Fibroblast of lung (primary cell): Measurements from ENCODE around the gene GLG1. TPM values are rescaled to one million over a fixed set of nuclear protein-coding genes. Genes with fewer than 3 reads are reported as not detected.

Experiments
- DNase-seq, 2 donors: peaks; one replicate each; pipeline versions ENCODE4 v3.0.0 to v3.0.0-alpha.2; 2010; ENCODE audit warnings: low read depth in 2 of 2
- H2AFZ ChIP-seq: 2 replicates; pipeline ENCODE4 v1.5.1; 2012; ENCODE audit warnings: low read length, control low read depth, inconsistent platforms
- H3K27ac ChIP-seq: 2 replicates; pipeline ENCODE4 v1.5.1; 2011; ENCODE audit warnings: low read length, control low read depth; ENCODE audit not compliant: insufficient read depth
- H3K27me3 ChIP-seq: 2 replicates; pipeline ENCODE4 v1.5.1; 2011; ENCODE audit warnings: mild to moderate bottlenecking, low read length; ENCODE audit not compliant: control insufficient read depth, insufficient read depth
- H3K36me3 ChIP-seq: 2 replicates; pipeline ENCODE4 v1.5.1; 2011; ENCODE audit warnings: low read length; ENCODE audit not compliant: control insufficient read depth, insufficient read depth
- H3K4me1 ChIP-seq: 2 replicates; pipeline ENCODE4 v1.5.1; 2011; ENCODE audit warnings: low read length; ENCODE audit not compliant: control insufficient read depth, insufficient read depth; ENCODE audit errors: extremely low read depth
- H3K4me2 ChIP-seq: 2 replicates; pipeline ENCODE4 v1.5.1; 2011; ENCODE audit warnings: low read length, control low read depth; ENCODE audit not compliant: insufficient read depth; ENCODE audit errors: extremely low read depth
- H3K4me3 ChIP-seq, 4 experiments: fragments of 200-600 bp in 1 of 4; sonication (generic) in 1 of 4; replicated peaks in 1 of 4; 2 replicates each; pipeline ENCODE4 v1.5.1; 2011 to 2016; ENCODE audit warnings: low read length in 4 of 4, low read depth in 3 of 4, mild to moderate bottlenecking in 3 of 4, control low read depth in 2 of 4, inconsistent platforms in 1 of 4, mixed read lengths in 1 of 4; ENCODE audit not compliant: insufficient read depth in 1 of 4; ENCODE audit errors: control extremely low read depth in 1 of 4
- H3K79me2 ChIP-seq: 2 replicates; pipeline ENCODE4 v1.5.1; 2012; ENCODE audit warnings: mild to moderate bottlenecking, low read length, inconsistent platforms; ENCODE audit not compliant: control insufficient read depth, insufficient read depth
- H3K9ac ChIP-seq: 2 replicates; pipeline ENCODE4 v1.5.1; 2011; ENCODE audit warnings: mild to moderate bottlenecking, low read length, control low read depth; ENCODE audit not compliant: insufficient read depth
- H3K9me3 ChIP-seq: 2 replicates; pipeline ENCODE4 v1.5.1; 2012; ENCODE audit warnings: low read depth, low read length; ENCODE audit not compliant: control insufficient read depth, insufficient read depth
- H4K20me1 ChIP-seq: 2 replicates; pipeline ENCODE4 v1.5.1; 2011; ENCODE audit warnings: low read length; ENCODE audit not compliant: control insufficient read depth, insufficient read depth; ENCODE audit errors: extremely low read depth
- EZH2 ChIP-seq: IDR thresholded peaks from 2 replicates; pipeline ENCODE4 v1.5.1; 2012; ENCODE audit warnings: low read length, control low read depth, mild to moderate bottlenecking; ENCODE audit errors: missing control alignments
- polyA plus RNA-seq, 2 donors: library from polyadenylated mRNA; depleted of rRNA in 1 of 2; stranded (reverse) in 1 of 2; unstranded in 1 of 2; fragments of >200 nt; gene quantifications; 2 replicates each; pipeline ENCODE4 v1.2.1, GENCODE V29; 2011 to 2012; ENCODE audit warnings: missing spikeins in 1 of 2
- total RNA-seq: library from RNA; depleted of rRNA; stranded (reverse); fragments of >200 nt; gene quantifications from 2 replicates; pipeline ENCODE4 v1.2.1, GENCODE V29; 2014
- TF ChIP-seq, protein P1 (sequence below), 2 donors: IDR thresholded peaks in 1 of 2; conservative IDR thresholded peaks in 1 of 2; 1 replicate in 1 of 2; 2 replicates in 1 of 2; pipeline ENCODE4 v1.5.1; 2011 to 2012; ENCODE audit warnings: low read length in 2 of 2, control low read depth in 1 of 2, inconsistent platforms in 1 of 2, low read depth in 1 of 2, mild to moderate bottlenecking in 1 of 2

Gene GLG1
- total and polyA plus RNA-seq, 2 donors (not counting 1 experiment from before 2014, with no cell fraction given), result 138 to 150 TPM

DNA sequence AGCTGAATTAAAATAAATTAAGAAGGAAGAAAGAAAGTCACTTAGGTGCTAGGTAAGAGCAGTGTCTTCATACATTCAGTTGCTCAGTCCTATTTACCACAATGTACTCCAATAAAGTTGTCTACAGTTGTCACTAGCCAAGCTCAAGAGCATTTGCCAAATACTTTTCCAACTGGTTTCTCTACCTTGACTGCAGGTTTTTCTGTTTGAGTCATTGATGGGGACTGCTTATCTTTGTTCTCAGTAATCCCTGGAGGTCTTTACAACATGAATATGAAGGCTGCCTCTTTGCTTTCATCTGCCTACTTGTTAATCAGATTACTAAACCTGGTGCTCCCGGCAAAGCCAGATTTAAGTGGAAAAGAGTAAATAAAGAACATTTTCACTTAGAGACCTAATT lies 121.0 kb downstream of the GLG1 start:
- H3K9ac ChIP-seq, result no peak overlapping the region
- H3K27me3 ChIP-seq, result no peaks in the 10 kb centered on the region
- H3K9me3 ChIP-seq, result no peaks in the 10 kb centered on the region
- no peaks in the 10 kb centered on the region for H3K4me1 ChIP-seq
- no peak overlapping the region for H3K4me3 ChIP-seq
- no peak for DNase-seq
- no peak overlapping the region for H3K27ac ChIP-seq
- TF ChIP-seq, protein P1, sequence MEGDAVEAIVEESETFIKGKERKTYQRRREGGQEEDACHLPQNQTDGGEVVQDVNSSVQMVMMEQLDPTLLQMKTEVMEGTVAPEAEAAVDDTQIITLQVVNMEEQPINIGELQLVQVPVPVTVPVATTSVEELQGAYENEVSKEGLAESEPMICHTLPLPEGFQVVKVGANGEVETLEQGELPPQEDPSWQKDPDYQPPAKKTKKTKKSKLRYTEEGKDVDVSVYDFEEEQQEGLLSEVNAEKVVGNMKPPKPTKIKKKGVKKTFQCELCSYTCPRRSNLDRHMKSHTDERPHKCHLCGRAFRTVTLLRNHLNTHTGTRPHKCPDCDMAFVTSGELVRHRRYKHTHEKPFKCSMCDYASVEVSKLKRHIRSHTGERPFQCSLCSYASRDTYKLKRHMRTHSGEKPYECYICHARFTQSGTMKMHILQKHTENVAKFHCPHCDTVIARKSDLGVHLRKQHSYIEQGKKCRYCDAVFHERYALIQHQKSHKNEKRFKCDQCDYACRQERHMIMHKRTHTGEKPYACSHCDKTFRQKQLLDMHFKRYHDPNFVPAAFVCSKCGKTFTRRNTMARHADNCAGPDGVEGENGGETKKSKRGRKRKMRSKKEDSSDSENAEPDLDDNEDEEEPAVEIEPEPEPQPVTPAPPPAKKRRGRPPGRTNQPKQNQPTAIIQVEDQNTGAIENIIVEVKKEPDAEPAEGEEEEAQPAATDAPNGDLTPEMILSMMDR (conservative IDR thresholded peaks at IDR 0.05 in 1 of 2, IDR thresholded peaks at IDR 0.05 in 1 of 2; ENCODE audit: low read depth in 1 of 2, low read length in 2 of 2), result no peak
- TF ChIP-seq EZH2, result no peak
- H3K4me2 ChIP-seq, result no peak overlapping the region
- H2AFZ ChIP-seq, result no peak overlapping the region
- no peaks in the 10 kb centered on the region for H3K79me2 ChIP-seq
- no peaks in the 10 kb centered on the region for H4K20me1 ChIP-seq
- H3K36me3 ChIP-seq, result peaks cover 2% of the 10 kb centered on the region

DNA sequence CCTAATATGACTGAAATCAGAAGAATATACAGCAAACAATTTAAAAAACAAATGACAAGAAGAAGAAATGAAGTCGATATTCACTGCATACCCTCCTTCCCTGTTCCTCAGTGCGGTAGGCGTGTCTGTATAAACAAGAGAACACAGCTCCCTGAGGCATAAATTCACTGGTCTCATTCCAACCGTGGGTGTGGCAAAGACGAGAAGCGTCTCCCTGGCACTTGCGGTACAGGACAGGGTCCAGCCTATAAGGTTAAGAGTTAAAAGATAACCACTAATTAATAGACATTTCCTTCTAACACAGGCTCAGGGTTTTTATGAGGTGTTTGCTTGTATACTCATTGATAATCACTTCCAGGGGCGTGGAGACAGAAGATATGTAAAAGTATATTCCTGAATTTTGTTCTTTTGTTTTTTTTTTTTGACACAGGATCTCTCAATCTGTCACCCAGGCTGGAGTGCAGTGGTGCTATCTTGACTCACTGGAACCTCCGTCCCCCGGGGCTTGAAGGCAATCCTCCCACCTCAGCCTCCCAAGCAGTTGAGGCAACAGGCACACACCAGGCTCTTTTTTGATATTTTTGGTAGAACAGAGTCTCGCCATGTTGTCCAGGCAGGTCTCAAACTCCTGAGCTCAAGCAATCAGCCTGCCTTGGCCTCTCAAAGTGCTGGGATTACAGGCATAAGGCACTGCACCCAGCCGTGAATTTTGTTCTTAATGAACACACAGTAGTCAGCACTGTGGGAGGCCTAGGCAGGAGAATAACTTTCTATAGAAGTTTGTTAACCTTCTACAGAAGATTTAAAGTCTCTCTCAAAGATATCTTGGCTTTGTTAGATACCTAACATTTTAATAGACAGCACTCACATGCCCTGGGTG lies 126.5 kb downstream of the GLG1 start:
- H2AFZ ChIP-seq, result no peak overlapping the region
- peaks cover 3% of the 10 kb centered on the region for H3K4me1 ChIP-seq
- no peak overlapping the region for H3K27ac ChIP-seq
- H3K27me3 ChIP-seq, result no peaks in the 10 kb centered on the region
- DNase-seq, result peak; percentile 34 to 50
- H3K9ac ChIP-seq, result no peak overlapping the region
- no peak overlapping the region for H3K4me3 ChIP-seq
- TF ChIP-seq EZH2, result no peak
- TF ChIP-seq, protein P1 (conservative IDR thresholded peaks at IDR 0.05 in 1 of 2, IDR thresholded peaks at IDR 0.05 in 1 of 2; ENCODE audit: low read depth in 1 of 2, low read length in 2 of 2), result no peak
- no peaks in the 10 kb centered on the region for H3K9me3 ChIP-seq
- no peak overlapping the region for H3K4me2 ChIP-seq
- peaks cover 1% of the 10 kb centered on the region for H3K36me3 ChIP-seq
- H3K79me2 ChIP-seq, result no peaks in the 10 kb centered on the region
- H4K20me1 ChIP-seq, result no peaks in the 10 kb centered on the region

DNA sequence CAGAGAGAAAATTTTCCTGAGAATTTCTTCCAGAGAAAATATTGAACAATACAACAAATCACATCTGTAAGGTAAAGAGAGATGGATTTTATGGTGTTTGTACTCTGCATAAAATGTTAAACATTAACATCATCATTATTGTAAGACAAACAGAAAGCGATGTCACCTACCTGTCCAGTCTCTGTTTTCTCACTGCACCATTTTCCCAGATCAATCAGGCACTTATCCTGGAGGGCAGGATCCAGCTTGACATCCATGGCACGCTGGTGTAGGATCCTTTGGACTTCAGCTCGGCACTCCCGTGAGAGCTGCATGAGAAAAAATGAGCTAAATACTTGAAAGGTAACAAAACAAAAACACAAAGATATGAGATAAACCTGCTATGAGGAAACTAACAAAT lies 129.7 kb downstream of the GLG1 start:
- Histone ChIP-seq H3K4me3 (no peak overlapping the region), H3K9me3 (no peaks in the 10 kb centered on the region), H3K36me3 (peaks cover 9% of the 10 kb centered on the region), H3K27me3 (no peaks in the 10 kb centered on the region), H3K27ac (no peak overlapping the region), H2AFZ (no peak overlapping the region), H3K9ac (no peak overlapping the region), H3K79me2 (no peaks in the 10 kb centered on the region), H3K4me1 (peaks cover 3% of the 10 kb centered on the region), H4K20me1 (no peaks in the 10 kb centered on the region), H3K4me2 (no peak overlapping the region)
- TF ChIP-seq, protein P1 (conservative IDR thresholded peaks at IDR 0.05 in 1 of 2, IDR thresholded peaks at IDR 0.05 in 1 of 2; ENCODE audit: low read depth in 1 of 2, low read length in 2 of 2), result no peak
- no peak for TF ChIP-seq EZH2
- DNase-seq, result no peak
